Measurements from ENCODE around the gene TMEM132C. TPM values are rescaled to one million over a fixed set of nuclear protein-coding genes. Genes with fewer than 3 reads are reported as not detected.

TMEM132C gene
- total RNA-seq, 1 experiment from 2014 or later, result not detected

GRCh38 chr12:128288357-128288756 is 21.4 kb downstream of the TMEM132C start:
- DNase-seq (ENCODE audit: low read depth), result no peak

- no peak for DNase-seq (ENCODE audit: low read depth)
Measured at GRCh38 chr12:128288896-128289295, 21.9 kb downstream of the TMEM132C start.

GRCh38 chr12:128290938-128291337 is 24.0 kb downstream of the TMEM132C start:
- no peak for DNase-seq (ENCODE audit: low read depth)

- no peak for DNase-seq (ENCODE audit: low read depth)
Measured at GRCh38 chr12:128298091-128298748, 31.2 kb downstream of the TMEM132C start.

GRCh38 chr12:128305336-128305892 is 38.4 kb downstream of the TMEM132C start:
- no peak for DNase-seq (ENCODE audit: low read depth)

GRCh38 chr12:128307791-128308190 is 40.8 kb downstream of the TMEM132C start:
- DNase-seq (ENCODE audit: low read depth), result no peak

GRCh38 chr12:128312661-128313060 is 45.7 kb downstream of the TMEM132C start:
- no peak for DNase-seq (ENCODE audit: low read depth)

- DNase-seq (ENCODE audit: low read depth), result no peak
Measured at GRCh38 chr12:128313931-128314330, 47.0 kb downstream of the TMEM132C start.

- DNase-seq (ENCODE audit: low read depth), result no peak
Measured at GRCh38 chr12:128314611-128315010, 47.6 kb downstream of the TMEM132C start.

GRCh38 chr12:128316078-128316477 is 49.1 kb downstream of the TMEM132C start:
- no peak for DNase-seq (ENCODE audit: low read depth)

GRCh38 chr12:128316973-128317526 is 50.1 kb downstream of the TMEM132C start:
- DNase-seq (ENCODE audit: low read depth), result no peak

- DNase-seq (ENCODE audit: low read depth), result no peak
Measured at GRCh38 chr12:128318341-128318740, 51.4 kb downstream of the TMEM132C start.

GRCh38 chr12:128318946-128319345 is 52.0 kb downstream of the TMEM132C start:
- no peak for DNase-seq (ENCODE audit: low read depth)

- no peak for DNase-seq (ENCODE audit: low read depth)
Measured at GRCh38 chr12:128322341-128322740, 55.4 kb downstream of the TMEM132C start.

GRCh38 chr12:128323145-128323920 is 56.4 kb downstream of the TMEM132C start:
- DNase-seq (ENCODE audit: low read depth), result no peak

- DNase-seq (ENCODE audit: low read depth), result no peak
Measured at GRCh38 chr12:128325646-128326045, 58.7 kb downstream of the TMEM132C start.

GRCh38 chr12:128326406-128326805 is 59.4 kb downstream of the TMEM132C start:
- no peak for DNase-seq (ENCODE audit: low read depth)

- no peak for DNase-seq (ENCODE audit: low read depth)
Measured at GRCh38 chr12:128328961-128329360, 62.0 kb downstream of the TMEM132C start.

GRCh38 chr12:128336204-128337070 is 69.5 kb downstream of the TMEM132C start:
- no peak for DNase-seq (ENCODE audit: low read depth)

- no peak for DNase-seq (ENCODE audit: low read depth)
Measured at GRCh38 chr12:128337071-128337345, 70.0 kb downstream of the TMEM132C start.

- DNase-seq (ENCODE audit: low read depth), result no peak
Measured at GRCh38 chr12:128337431-128338170, 70.6 kb downstream of the TMEM132C start.
